Spleen (tissue), 11 donors: ENCODE results near the gene LRRC15. TPM values are rescaled to one million over a fixed set of nuclear protein-coding genes. Genes with fewer than 3 reads are reported as not detected.

Experiments used
- DNase-seq: peaks from one replicate; pipeline ENCODE4 v3.0.0-alpha.2; 2020
- H3K27ac ChIP-seq, 8 donors: fragments of 200-600 bp; sonication (generic) in 7 of 8; 1 replicate in 4 of 8; 2 replicates in 4 of 8; pipeline versions ENCODE4 v1.5.0 to v1.8.0; 2016 to 2021; ENCODE audit warnings: inconsistent platforms in 4 of 8, mild to moderate bottlenecking in 4 of 8, moderate library complexity in 1 of 8
- H3K27me3 ChIP-seq, 7 donors: fragments of 200-600 bp; sonication (generic) in 6 of 7; replicated peaks in 1 of 7; 1 replicate in 4 of 7; 2 replicates in 3 of 7; pipeline versions ENCODE4 v1.5.0 to v1.8.0; 2016 to 2021; ENCODE audit warnings: inconsistent platforms in 3 of 7, mild to moderate bottlenecking in 1 of 7
- H3K36me3 ChIP-seq, 6 donors: fragments of 200-600 bp; sonication (generic) in 5 of 6; 1 replicate in 4 of 6; 2 replicates in 2 of 6; pipeline versions ENCODE4 v1.5.0 to v1.8.0; 2016 to 2021; ENCODE audit warnings: inconsistent platforms in 2 of 6
- H3K4me1 ChIP-seq, 6 donors: fragments of 200-600 bp; sonication (generic) in 5 of 6; 1 replicate in 3 of 6; 2 replicates in 3 of 6; pipeline versions ENCODE4 v1.5.0 to v1.8.0; 2016 to 2021; ENCODE audit warnings: inconsistent platforms in 3 of 6
- H3K4me3 ChIP-seq, 8 donors: fragments of 200-600 bp; sonication (generic) in 7 of 8; 1 replicate in 4 of 8; 2 replicates in 4 of 8; pipeline versions ENCODE4 v1.5.0 to v1.8.0; 2016 to 2021; ENCODE audit warnings: inconsistent platforms in 4 of 8, mild to moderate bottlenecking in 4 of 8, moderate library complexity in 2 of 8
- H3K9me3 ChIP-seq, 8 donors: fragments of 200-600 bp; sonication (generic) in 7 of 8; 1 replicate in 4 of 8; 2 replicates in 4 of 8; pipeline versions ENCODE4 v1.5.0 to v1.8.0; 2016 to 2021; ENCODE audit warnings: inconsistent platforms in 4 of 8
- CTCF ChIP-seq, 11 experiments: fragments of 200-600 bp in 7 of 11; fragments of 450-650 bp in 4 of 11; sonication (generic) in 4 of 11; IDR thresholded peaks in 8 of 11; conservative IDR thresholded peaks in 3 of 11; 1 replicate in 7 of 11; 2 replicates in 4 of 11; pipeline versions ENCODE4 v1.4.0 to v1.8.0; 2016 to 2021; ENCODE audit warnings: antibody characterized with exemption in 11 of 11, inconsistent platforms in 4 of 11, mild to moderate bottlenecking in 1 of 11
- POLR2A ChIP-seq, 3 donors: fragments of 450-650 bp; IDR thresholded peaks; one replicate each; pipeline ENCODE4 v1.5.1; 2017; ENCODE audit warnings: antibody characterized with exemption in 3 of 3, mild to moderate bottlenecking in 1 of 3
- POLR2AphosphoS5 ChIP-seq, 3 donors: sonication (generic); formaldehyde crosslinking; IDR thresholded peaks; one replicate each; pipeline ENCODE4 v1.5.1; 2017; ENCODE audit warnings: antibody characterized with exemption in 3 of 3
- WGBS, 5 donors: extraction: QIAGEN DNeasy Blood & Tissue Kit in 3 of 5; methylation state at CpG; one replicate each; pipeline versions ENCODE4 v1.1.5 to v1.1.7; 2013 to 2018; 5-methylcytosine and 5-hydroxymethylcytosine counted together
- intact Hi-C: fragments of 100-400 bp; cut with DNase I; formaldehyde crosslinking; loops from one replicate; pipeline ENCODE4 v1.15.0; 2023; ENCODE audit warnings: low total_unique reads
- polyA plus RNA-seq, 3 donors: library from polyadenylated mRNA; stranded (reverse); fragments of 200-250 nt; gene quantifications; one replicate each; pipeline ENCODE4 v1.2.1, GENCODE V29; 2013
- total RNA-seq, 7 donors: library from RNA; depleted of rRNA in 3 of 7; stranded (reverse); fragments of >200 nt in 3 of 7; fragmentation: NEBNext Ultra II Directional in 4 of 7; extraction: Animal tissue kit (Norgen Biotek cat#: 25700) in 4 of 7; gene quantifications; one replicate each; pipeline versions ENCODE4 v1.1.0 to v1.2.1, GENCODE V29; 2016 to 2021
- donor health status: healthy with polysubstance abuse.
- donor health status: DM: no; HTN: no; CAD: no; lungs with moderate emphysema.
- donor health status: DM: no; HTN: no; CAD: no.
- donor health status: Bipolar disorder and iron deficiency.
- donor health status: healthy.
- donor health status: DM: no; HTN: no; CAD: no.
- donor health status: DM: yes; HTN: yes; CAD: no.

Gene LRRC15
- total and polyA plus RNA-seq, 10 donors: 0.09 to 1.1 (median 0.35) TPM; not detected in 1

GRCh38 chr3:194389269-194389668 is 19.7 kb upstream of the LRRC15 start:
- DNase-seq: no peak
- H3K27me3 ChIP-seq: peaks cover 0 to 18% (median 0%) of the 10 kb centered on the region in 7 donors
- no peaks in the 10 kb centered on the region for H3K4me1 ChIP-seq
- 83 to 97% (median 92%) methylated on average over 8 of the region's 8 CpGs for WGBS, 5 donors
- no peak overlapping the region for H3K4me3 ChIP-seq
- H3K27ac ChIP-seq: no peak overlapping the region
- no peaks in the 10 kb centered on the region for H3K36me3 ChIP-seq
- peaks cover 0 to 14% (median 9%) of the 10 kb centered on the region in 8 donors for H3K9me3 ChIP-seq
- TF ChIP-seq POLR2AphosphoS5 (IDR thresholded peaks at IDR 0.05): no peak
- no peak for TF ChIP-seq CTCF (IDR thresholded peaks at IDR 0.05 in 8 of 11, conservative IDR thresholded peaks at IDR 0.05 in 3 of 11)
- no peak for TF ChIP-seq POLR2A (IDR thresholded peaks at IDR 0.05)
- intact Hi-C loops: no loop called here

- H3K4me1 ChIP-seq: no peaks in the 10 kb centered on the region
- peaks cover 0 to 14% (median 9%) of the 10 kb centered on the region in 8 donors for H3K9me3 ChIP-seq
- 90 to 97% (median 94%) methylated on average over 8 of the region's 8 CpGs for WGBS, 5 donors
- H3K27ac ChIP-seq: no peak overlapping the region
- DNase-seq: no peak
- peaks cover 0 to 22% (median 0%) of the 10 kb centered on the region in 7 donors for H3K27me3 ChIP-seq
- no peak for TF ChIP-seq POLR2AphosphoS5 (IDR thresholded peaks at IDR 0.05)
- no peak for TF ChIP-seq CTCF (IDR thresholded peaks at IDR 0.05 in 8 of 11, conservative IDR thresholded peaks at IDR 0.05 in 3 of 11)
- no peak for TF ChIP-seq POLR2A (IDR thresholded peaks at IDR 0.05)
- H3K4me3 ChIP-seq: no peak overlapping the region
- no peaks in the 10 kb centered on the region for H3K36me3 ChIP-seq
- intact Hi-C loops: no loop called here
These were observed 18.4 kb upstream of the LRRC15 start for GRCh38 chr3:194387926-194388418.

- peaks cover 0 to 14% (median 9%) of the 10 kb centered on the region in 8 donors for H3K9me3 ChIP-seq
- 85 to 99% (median 93%) methylated on average over 6 of the region's 6 CpGs for WGBS, 5 donors
These were observed 17.7 kb upstream of the LRRC15 start for GRCh38 chr3:194387276-194387675.

GRCh38 chr3:194386648-194387047 is 17.1 kb upstream of the LRRC15 start:
- Histone ChIP-seq H3K36me3 (no peaks in the 10 kb centered on the region), H3K27ac (no peak overlapping the region), H3K27me3 (peaks cover 0 to 25% (median 0%) of the 10 kb centered on the region in 7 donors), H3K4me3 (no peak overlapping the region), H3K4me1 (no peaks in the 10 kb centered on the region), H3K9me3 (peaks cover 0 to 14% (median 9%) of the 10 kb centered on the region in 8 donors)
- no peak for DNase-seq
- intact Hi-C loops: no loop called here
- TF ChIP-seq CTCF (IDR thresholded peaks at IDR 0.05 in 8 of 11, conservative IDR thresholded peaks at IDR 0.05 in 3 of 11): no peak
- no peak for TF ChIP-seq POLR2AphosphoS5 (IDR thresholded peaks at IDR 0.05)
- TF ChIP-seq POLR2A (IDR thresholded peaks at IDR 0.05): no peak
- 55 to 71% (median 61%) methylated on average over 7 of the region's 7 CpGs for WGBS, 5 donors

More at GRCh38 chr3:194387276-194387675, 17.7 kb upstream of the LRRC15 start:
- TF ChIP-seq CTCF (IDR thresholded peaks at IDR 0.05 in 8 of 11, conservative IDR thresholded peaks at IDR 0.05 in 3 of 11) (no peak), POLR2A (IDR thresholded peaks at IDR 0.05) (no peak), POLR2AphosphoS5 (IDR thresholded peaks at IDR 0.05) (no peak)
- Histone ChIP-seq H3K36me3 (no peaks in the 10 kb centered on the region), H3K27ac (no peak overlapping the region), H3K4me3 (no peak overlapping the region), H3K27me3 (peaks cover 0 to 22% (median 0%) of the 10 kb centered on the region in 7 donors), H3K4me1 (no peaks in the 10 kb centered on the region)
- intact Hi-C loops: no loop called here
- no peak for DNase-seq
